ENCODE results near the gene ING3.

The ING3 gene

GRCh38 chr7:120947980-120948379 is 2.6 kb upstream of the ING3 start (continued):
- TF ChIP-seq PRDM10 (tag by site-specific recombination; IDR thresholded peaks at IDR 0.05) (peak; percentile 61), ZNF19 (tag by site-specific recombination; IDR thresholded peaks at IDR 0.05; ENCODE audit: low read depth) (no peak), ZNF544 (tag by site-specific recombination; IDR thresholded peaks at IDR 0.05) (no peak), ZNF155 (tag by site-specific recombination; IDR thresholded peaks at IDR 0.05) (no peak), ZNF658 (tag by site-specific recombination; IDR thresholded peaks at IDR 0.05) (no peak), BCL6B (tag by site-specific recombination; IDR thresholded peaks at IDR 0.05) (no peak), KLF7 (tag by site-specific recombination; IDR thresholded peaks at IDR 0.05; ENCODE audit: borderline replicate concordance) (no peak), WT1 (tag by site-specific recombination; IDR thresholded peaks at IDR 0.05) (peak; percentile 78), ZNF350 (tag by site-specific recombination; IDR thresholded peaks at IDR 0.05) (no peak), ZBTB17 (tag by site-specific recombination; IDR thresholded peaks at IDR 0.05) (no peak), ZNF692 (tag by site-specific recombination; IDR thresholded peaks at IDR 0.05) (no peak), ZBTB20 (tag by site-specific recombination; IDR thresholded peaks at IDR 0.05) (no peak), ZNF677 (tag by site-specific recombination; IDR thresholded peaks at IDR 0.05) (no peak), PRDM4 (tag by site-specific recombination; IDR thresholded peaks at IDR 0.05) (no peak), FEZF1 (tag by site-specific recombination; IDR thresholded peaks at IDR 0.05) (peak; percentile 32; the same call in 1 of the 2 replicates), ZNF18 (tag by site-specific recombination; IDR thresholded peaks at IDR 0.05) (no peak), ZNF112 (tag by site-specific recombination; IDR thresholded peaks at IDR 0.05) (no peak), ZNF175 (tag by site-specific recombination; IDR thresholded peaks at IDR 0.05) (no peak), ZNF791 (tag by site-specific recombination; IDR thresholded peaks at IDR 0.05) (no peak), KLF16 (tag by site-specific recombination; IDR thresholded peaks at IDR 0.05) (no peak), ZNF433 (tag by site-specific recombination; IDR thresholded peaks at IDR 0.05; ENCODE audit: low read depth) (no peak), ZNF292 (tag by site-specific recombination; IDR thresholded peaks at IDR 0.05; ENCODE audit: borderline replicate concordance, low read depth) (no peak), ZNF518A (tag by site-specific recombination; conservative IDR thresholded peaks at IDR 0.05; ENCODE audit: low read depth) (no peak), ZNF362 (tag by site-specific recombination; IDR thresholded peaks at IDR 0.05) (no peak)
